HG03442 (cell line): Measurements from ENCODE around the gene LYRM1.
A peak's percentile ranks its signal among the peaks of the same experiment; 100 is the strongest.

Source experiments
- ATAC-seq: cut with Tn5 transposase; IDR thresholded peaks from one replicate; pipeline ENCODE4 v1.9.1; 2021; ENCODE audit warnings: mild to moderate bottlenecking, moderate library complexity; ENCODE audit not compliant: unreplicated experiment

Gene LYRM1

GRCh38 chr16:20871941-20872815, 28.4 kb upstream of the LYRM1 start:
- no peak for ATAC-seq

GRCh38 chr16:20873331-20873730, 27.2 kb upstream of the LYRM1 start:
- ATAC-seq: no peak

- ATAC-seq: no peak
These were observed 26.4 kb upstream of the LYRM1 start for GRCh38 chr16:20874088-20874581.

DNA sequence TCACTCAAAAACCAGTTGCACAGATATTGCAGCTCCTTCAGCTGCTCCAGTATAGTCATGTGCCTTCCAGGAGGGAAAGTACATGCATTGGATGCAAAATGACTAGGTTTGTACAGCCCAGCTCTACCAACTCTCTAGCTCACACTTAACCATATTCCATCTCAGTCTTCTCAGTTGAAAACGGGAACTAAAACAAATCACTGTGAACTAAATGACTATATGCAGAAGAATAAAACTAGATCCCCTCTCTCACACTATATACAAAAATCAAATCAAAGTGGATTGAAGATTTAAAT, 25.3 kb upstream of the LYRM1 start:
- no peak for ATAC-seq

- ATAC-seq: no peak
These were observed 21.9 kb upstream of the LYRM1 start for GRCh38 chr16:20878682-20879147.

DNA sequence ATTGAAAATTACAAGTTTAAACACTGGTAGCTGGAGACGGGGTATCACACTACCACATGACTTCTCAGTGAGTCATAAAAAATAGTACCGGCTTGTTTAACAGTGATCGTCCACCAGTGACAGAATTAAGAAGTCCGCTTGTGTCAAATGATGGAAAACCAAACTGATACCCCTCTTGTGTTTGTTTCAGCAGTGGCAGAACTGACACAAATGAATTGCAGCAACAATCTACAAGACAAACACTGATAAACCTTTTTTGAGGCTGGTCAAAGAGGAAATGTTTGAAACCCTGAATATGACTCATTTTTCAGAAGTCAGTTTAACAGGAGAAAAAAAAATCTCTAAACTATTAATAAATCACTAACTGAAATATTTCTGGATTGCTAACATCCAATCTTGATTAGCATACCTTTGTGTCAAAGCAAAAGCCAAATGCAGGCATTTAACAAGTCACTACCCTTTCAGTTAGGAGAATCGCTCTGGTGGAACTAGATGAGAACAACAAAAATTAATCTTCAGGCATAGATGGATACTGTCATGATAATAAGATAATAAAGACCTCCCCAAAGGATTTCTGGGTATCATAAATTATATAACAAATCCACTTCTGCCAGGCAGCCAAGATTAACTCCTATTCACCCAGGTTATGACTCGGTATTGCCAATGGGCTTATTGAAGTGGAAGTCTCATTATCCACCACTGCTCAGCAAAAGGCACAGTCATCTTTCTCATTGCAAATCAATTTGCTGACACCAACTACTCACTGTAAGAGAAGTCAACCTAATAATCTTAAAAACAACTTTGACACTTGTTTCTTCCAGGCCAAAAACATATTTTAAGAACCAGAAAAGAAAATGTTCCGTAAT, 21.2 kb upstream of the LYRM1 start:
- peak; percentile 49 for ATAC-seq

GRCh38 chr16:20880867-20881502, 19.6 kb upstream of the LYRM1 start:
- ATAC-seq: no peak

GRCh38 chr16:20881503-20881878, 19.1 kb upstream of the LYRM1 start:
- no peak for ATAC-seq

GRCh38 chr16:20883554-20884239, 16.9 kb upstream of the LYRM1 start:
- ATAC-seq: no peak

GRCh38 chr16:20884240-20884556, 16.4 kb upstream of the LYRM1 start:
- no peak for ATAC-seq

GRCh38 chr16:20886320-20886719, 14.3 kb upstream of the LYRM1 start:
- no peak for ATAC-seq

- no peak for ATAC-seq
These were observed 13.4 kb upstream of the LYRM1 start for GRCh38 chr16:20887207-20887606.

GRCh38 chr16:20889625-20890275, 10.8 kb upstream of the LYRM1 start:
- ATAC-seq: no peak

GRCh38 chr16:20894388-20894787, 6.2 kb upstream of the LYRM1 start:
- ATAC-seq: no peak

- no peak for ATAC-seq
These were observed 3.2 kb upstream of the LYRM1 start for GRCh38 chr16:20897253-20897897.

- no peak for ATAC-seq
These were observed 2.6 kb upstream of the LYRM1 start for GRCh38 chr16:20897922-20898321.

DNA sequence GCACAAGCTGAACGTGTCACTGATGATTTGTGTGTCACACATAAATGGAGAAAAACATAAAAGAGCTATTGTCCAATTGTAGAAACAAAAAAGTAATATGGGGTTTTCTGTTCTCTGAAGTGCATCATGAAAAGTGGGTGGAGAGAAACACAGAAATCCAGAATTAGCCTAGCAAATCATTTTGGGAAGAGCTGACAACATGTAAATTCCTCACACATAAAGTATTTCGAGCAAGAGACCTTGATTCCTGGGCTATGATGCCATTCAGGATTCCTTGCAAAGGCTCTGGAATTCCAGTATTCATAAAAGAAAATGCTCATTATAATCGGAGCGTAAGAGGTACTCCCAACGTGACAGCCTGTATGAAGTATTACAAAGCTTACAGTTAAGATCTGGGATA, 1.5 kb upstream of the LYRM1 start:
- no peak for ATAC-seq

- no peak for ATAC-seq
These were observed 883 bp upstream of the LYRM1 start for GRCh38 chr16:20899477-20900298.

DNA sequence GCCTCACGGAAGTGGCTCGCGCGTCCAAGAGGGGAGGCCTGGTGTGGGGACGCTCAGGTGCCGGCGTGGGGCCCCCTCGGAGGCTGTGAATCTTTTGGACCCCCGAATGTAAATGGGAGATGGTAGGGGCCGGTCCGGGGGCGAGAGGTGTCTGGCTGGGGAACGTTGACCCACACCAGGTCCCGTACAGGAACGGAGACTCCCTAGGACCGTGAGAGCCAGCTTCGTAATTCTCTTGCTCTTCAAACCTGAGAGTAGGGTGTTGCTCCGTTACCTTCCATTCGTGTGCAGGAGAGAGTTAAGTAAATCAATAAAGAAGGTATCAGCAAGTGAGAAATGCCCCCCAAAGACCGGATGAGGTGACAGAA, 481 bp downstream of the LYRM1 start:
- ATAC-seq: no peak
